22Rv1 (cell line): ENCODE measurements around the gene MT1B.
A peak's percentile ranks its signal among the peaks of the same experiment; 100 is the strongest.

ENCODE experiments used
- H3K27ac ChIP-seq: fragments of 450-650 bp; 2 replicates; pipeline ENCODE4 v1.5.1; 2017
- ZFX ChIP-seq: fragments of 450-650 bp; IDR thresholded peaks from 2 replicates; pipeline ENCODE4 v1.6.1; 2017; ENCODE audit warnings: antibody characterized with exemption, borderline replicate concordance
- TF ChIP-seq, protein P1 (sequence below): fragments of 450-650 bp; IDR thresholded peaks from 2 replicates; pipeline ENCODE4 v1.5.1; 2017; ENCODE audit warnings: mild to moderate bottlenecking

MT1B gene

DNA sequence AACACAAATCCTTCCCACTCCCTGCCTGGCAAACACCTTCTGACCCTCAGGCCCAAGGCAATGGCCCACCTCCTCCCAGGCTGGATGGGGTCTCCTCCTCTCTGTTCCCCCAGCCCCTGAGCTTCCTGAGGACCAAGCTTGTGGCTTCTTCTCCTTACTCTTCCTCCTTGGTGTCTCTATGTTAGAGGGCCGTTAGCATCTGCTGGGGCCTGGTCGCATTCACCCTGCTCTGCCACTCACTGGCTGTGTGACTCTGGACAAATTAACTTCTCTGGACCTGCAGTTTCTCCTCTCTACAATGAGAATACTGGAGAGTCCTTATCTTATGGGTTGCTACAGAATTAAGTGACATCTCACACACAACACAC, 44.0 kb upstream of the MT1B start:
- peak overlapping the region; percentile 68 for H3K27ac ChIP-seq
- TF ChIP-seq ZFX = no peak
- TF ChIP-seq, protein P1, sequence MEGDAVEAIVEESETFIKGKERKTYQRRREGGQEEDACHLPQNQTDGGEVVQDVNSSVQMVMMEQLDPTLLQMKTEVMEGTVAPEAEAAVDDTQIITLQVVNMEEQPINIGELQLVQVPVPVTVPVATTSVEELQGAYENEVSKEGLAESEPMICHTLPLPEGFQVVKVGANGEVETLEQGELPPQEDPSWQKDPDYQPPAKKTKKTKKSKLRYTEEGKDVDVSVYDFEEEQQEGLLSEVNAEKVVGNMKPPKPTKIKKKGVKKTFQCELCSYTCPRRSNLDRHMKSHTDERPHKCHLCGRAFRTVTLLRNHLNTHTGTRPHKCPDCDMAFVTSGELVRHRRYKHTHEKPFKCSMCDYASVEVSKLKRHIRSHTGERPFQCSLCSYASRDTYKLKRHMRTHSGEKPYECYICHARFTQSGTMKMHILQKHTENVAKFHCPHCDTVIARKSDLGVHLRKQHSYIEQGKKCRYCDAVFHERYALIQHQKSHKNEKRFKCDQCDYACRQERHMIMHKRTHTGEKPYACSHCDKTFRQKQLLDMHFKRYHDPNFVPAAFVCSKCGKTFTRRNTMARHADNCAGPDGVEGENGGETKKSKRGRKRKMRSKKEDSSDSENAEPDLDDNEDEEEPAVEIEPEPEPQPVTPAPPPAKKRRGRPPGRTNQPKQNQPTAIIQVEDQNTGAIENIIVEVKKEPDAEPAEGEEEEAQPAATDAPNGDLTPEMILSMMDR = no peak

DNA sequence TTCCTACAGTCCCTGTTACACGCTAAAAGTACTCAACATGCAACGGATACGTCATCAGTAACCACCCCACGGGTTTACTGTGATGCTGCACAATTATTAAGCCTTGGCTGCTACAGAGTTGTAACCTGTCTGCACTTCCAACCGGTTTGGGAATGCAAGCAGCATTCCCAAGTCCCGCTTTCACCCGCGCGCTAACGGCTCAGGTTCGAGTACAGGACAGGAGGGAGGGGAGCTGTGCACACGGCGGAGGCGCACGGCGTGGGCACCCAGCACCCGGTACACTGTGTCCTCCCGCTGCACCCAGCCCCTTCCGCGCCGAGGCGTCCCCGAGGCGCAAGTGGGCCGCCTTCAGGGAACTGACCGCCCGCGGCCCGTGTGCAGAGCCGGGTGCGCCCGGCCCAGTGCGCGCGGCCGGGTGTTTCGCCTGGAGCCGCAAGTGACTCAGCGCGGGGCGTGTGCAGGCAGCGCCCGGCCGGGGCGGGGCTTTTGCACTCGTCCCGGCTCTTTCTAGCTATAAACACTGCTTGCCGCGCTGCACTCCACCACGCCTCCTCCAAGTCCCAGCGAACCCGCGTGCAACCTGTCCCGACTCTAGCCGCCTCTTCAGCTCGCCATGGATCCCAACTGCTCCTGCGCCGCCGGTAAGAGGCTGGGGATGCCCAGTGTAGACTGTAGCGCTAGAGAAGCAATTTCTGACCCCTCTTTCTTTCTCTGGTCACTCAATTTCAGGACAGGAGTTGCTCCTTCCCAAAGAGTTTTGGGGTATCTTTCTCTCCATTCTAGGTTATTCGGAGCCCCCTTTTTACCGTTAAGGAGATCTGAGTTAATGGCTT, 43.4 kb upstream of the MT1B start, which contains the start of gene MT2A:
TSS of gene MT2A (plus strand) at position 542 of the 833 bp plus-strand sequence. CDS start at position 614, 72 bp downstream.
- no peak for TF ChIP-seq ZFX
- TF ChIP-seq, protein P1 = peak; percentile 4
- peak within 1 kb of the TSS; percentile 68 for H3K27ac ChIP-seq

DNA sequence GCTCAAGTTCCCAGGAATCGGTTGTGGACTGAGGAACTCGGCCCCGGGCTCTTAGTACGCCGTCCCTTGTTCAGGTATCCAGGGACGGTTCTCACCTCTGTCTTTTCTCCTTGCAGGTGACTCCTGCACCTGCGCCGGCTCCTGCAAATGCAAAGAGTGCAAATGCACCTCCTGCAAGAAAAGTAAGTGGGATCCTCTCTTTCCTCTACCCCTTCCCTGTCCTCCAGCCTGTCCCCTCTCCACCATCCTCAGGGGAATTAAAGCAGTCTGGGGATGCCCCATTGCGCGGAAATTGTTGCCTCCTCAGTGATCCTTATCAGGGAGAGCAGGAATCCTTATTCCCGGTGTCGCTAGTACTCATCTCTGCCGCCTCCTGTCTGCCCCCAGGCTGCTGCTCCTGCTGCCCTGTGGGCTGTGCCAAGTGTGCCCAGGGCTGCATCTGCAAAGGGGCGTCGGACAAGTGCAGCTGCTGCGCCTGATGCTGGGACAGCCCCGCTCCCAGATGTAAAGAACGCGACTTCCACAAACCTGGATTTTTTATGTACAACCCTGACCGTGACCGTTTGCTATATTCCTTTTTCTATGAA, 42.7 kb upstream of the MT1B start:
- H3K27ac ChIP-seq = peak overlapping the region; percentile 68
- no peak for TF ChIP-seq ZFX
- TF ChIP-seq, protein P1 = no peak; the same call in 1 of the 2 replicates

DNA sequence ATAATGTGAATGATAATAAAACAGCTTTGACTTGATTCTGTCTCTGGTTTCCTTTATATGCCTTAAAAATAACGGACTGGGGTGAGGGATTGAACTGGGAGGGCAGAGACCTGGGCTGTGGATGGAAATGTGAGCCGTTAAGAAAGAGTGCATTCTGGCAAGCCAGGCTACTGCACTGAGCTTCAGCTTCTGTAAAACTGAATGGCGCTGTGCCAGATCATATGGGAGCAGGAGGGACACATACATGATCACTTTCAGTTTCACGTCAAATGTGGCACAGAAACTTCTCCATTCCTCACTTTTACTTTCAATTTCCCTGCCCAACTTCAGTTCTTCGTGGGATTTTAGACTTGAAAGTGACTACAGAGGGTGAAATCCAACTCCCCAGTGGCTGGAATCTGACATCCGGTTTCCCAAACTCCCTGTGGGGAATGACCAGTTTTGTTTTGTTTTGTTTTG, 42.2 kb upstream of the MT1B start:
- TF ChIP-seq, protein P1 = no peak
- no peak for TF ChIP-seq ZFX
- peak overlapping the region; percentile 68 for H3K27ac ChIP-seq

DNA sequence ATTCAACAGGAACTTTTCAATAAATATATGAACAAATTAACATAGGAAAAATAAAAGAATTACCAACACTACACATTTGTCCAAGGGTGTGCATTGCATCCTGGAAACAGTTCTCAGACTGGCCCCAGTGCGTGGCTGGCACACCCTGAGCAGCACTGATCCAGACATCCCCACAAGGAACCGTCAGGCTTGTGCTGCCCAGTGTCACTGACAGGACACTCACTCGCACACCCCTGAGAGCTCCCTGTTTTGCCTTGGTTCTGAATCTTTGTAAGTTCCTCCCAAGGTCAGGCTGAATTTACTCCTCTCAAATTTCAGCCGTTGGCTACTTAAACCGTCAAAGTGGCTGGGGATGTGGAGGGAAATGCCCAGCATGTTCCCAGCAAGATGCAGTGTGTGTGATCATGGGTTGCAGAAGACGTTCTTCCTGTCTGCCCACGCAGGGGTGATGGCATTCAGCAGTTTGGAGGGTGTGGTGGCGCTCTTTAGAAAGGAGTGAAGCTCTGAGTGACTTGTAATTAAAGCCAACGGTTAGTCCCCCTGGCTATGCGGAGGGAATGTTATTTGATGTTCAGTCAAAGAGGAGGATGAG, 41.6 kb upstream of the MT1B start:
- H3K27ac ChIP-seq = peak overlapping the region; percentile 68

DNA sequence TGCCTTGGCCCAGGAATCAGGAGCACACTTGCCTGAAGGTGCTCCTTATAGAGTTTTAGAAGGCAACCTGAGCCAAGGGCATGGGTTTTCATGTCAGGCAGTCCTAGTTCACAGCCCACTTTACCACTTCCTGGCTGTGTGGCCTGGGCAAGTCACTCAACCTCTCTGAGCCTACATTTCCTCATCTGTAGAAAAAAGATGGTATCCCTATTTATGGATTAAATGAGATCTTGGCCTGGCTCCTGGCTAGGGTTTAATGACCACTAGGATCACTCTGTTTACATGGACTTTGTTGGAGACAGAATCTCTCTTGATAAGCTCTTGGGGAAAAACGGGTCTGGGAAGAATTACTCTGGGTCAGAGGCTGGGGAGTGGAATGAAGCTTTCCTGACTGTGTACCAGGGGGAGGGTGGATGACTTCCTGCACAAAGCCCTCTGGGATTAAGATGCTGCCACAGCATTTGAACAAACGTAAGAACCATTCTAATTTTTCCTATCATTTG, 41.0 kb upstream of the MT1B start:
- TF ChIP-seq ZFX = no peak
- TF ChIP-seq, protein P1 = no peak
- peak overlapping the region; percentile 68 for H3K27ac ChIP-seq

More for the DNA sequence above, 41.6 kb upstream of the MT1B start:
- TF ChIP-seq, protein P1 = no peak
- TF ChIP-seq ZFX = no peak
